ENCODE data around the gene TBC1D22B.
A peak's percentile ranks its signal among the peaks of the same experiment; 100 is the strongest.

Gene TBC1D22B

DNA sequence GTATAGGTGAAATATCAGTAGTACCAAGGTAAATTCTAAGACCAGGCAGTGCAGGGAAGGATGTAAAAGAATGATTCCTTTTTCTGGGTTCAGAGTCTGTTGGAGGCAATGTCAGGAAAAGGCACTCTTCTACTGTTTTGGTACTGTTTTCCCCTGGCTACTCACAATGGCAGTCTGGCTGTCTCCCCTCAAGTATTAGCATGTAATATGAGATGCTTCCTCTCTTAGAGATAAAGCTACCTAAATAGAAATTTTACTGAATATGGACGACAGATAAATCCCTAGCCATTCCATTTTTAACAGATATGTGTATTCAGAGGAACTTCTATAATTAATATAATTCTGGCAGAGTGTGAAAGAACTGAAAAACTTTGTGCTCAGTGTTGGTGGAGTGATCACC is 99.7 kb downstream of the TBC1D22B start:
- DNase-seq (ENCODE audit: low spot score) = no peak

DNA sequence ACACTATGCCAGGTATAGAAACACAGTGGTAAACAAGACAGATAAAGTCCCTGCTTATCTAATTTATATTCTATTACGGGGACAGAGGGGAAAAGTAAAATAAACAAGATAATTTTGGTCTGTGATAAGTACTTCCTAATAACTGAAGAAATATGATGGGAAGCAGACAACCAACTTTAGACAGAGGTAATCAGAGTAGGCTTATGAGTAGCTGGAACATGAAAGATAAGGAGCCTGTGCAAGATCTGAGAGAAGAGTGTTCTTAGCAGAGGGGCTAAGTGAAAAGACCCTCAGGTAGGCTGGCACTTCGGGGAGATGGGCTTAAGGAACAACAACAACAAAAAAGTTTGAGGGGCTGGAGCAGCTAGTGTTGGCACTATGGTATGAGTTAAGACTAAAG is 100.3 kb downstream of the TBC1D22B start:
- DNase-seq (ENCODE audit: low spot score) = no peak

GRCh38 chr6:37359039-37359438 is 101.5 kb downstream of the TBC1D22B start:
- DNase-seq (ENCODE audit: low spot score) = no peak

- no peak for DNase-seq (ENCODE audit: low spot score)
Measured at GRCh38 chr6:37362101-37362828, 104.7 kb downstream of the TBC1D22B start.

- DNase-seq (ENCODE audit: low spot score) = peak; percentile 53
Measured at GRCh38 chr6:37365791-37366190, 108.2 kb downstream of the TBC1D22B start.

DNA sequence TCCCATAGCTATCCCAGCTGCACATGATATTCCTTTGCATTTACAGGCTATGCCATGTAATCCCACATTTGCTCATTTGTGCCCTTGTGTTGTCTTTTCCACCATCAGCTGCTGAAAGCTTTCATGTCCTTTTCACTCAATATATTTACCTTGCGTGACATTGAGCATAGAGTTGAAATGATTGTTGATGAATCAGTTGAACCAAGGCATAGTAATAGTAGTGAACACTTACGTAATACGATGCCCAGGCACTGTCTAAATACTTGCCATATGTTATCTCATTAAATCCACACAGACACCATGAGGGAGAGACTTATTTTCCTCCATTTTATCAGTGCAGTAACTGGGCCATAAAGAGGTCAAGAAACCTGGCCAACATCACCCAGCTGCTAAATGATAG is 109.3 kb downstream of the TBC1D22B start:
- no peak for DNase-seq (ENCODE audit: low spot score)

DNA sequence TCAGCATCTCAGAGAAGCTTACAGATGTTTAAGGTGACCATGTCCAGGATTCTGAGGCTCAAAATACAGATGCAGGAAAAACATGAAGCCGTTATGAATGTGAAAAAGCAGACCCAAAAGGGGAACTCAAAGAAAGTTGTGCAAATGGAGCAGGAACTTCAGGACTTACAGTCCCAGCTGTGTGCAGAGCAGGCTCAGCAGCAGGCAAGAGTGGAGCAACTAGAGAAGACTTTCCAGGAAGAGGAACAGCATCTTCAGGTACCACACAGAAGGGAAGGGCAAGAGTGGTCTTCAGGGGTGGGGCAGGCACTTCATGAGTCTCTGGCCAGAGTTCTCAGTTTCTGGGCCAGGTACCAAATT is 111.4 kb downstream of the TBC1D22B start:
- no peak for DNase-seq (ENCODE audit: low spot score)

- DNase-seq (ENCODE audit: low spot score) = no peak
Measured at GRCh38 chr6:37369321-37370201, 112.0 kb downstream of the TBC1D22B start.

- peak; percentile 41 for DNase-seq (ENCODE audit: low spot score)
Measured at GRCh38 chr6:37371154-37372083, 113.8 kb downstream of the TBC1D22B start.

DNA sequence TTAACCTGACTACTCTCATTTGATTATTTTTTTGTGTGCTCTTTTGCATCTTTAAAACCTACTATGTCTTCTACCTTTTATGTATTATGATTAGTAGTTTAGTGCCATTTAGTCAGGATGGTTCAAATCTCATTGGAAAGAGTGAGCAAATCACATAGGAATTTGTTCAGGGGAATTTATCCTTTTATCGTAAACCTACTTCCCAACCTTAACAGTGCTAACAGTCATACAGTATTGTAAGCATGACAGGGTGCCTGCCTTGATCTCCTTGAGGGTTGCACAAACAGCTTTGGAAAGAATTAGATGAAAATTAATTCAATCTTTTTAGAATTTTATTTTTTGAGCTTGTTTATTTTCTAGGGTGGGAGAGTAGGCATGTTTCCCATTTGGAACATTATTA is 114.5 kb downstream of the TBC1D22B start:
- DNase-seq (ENCODE audit: low spot score) = no peak

DNA sequence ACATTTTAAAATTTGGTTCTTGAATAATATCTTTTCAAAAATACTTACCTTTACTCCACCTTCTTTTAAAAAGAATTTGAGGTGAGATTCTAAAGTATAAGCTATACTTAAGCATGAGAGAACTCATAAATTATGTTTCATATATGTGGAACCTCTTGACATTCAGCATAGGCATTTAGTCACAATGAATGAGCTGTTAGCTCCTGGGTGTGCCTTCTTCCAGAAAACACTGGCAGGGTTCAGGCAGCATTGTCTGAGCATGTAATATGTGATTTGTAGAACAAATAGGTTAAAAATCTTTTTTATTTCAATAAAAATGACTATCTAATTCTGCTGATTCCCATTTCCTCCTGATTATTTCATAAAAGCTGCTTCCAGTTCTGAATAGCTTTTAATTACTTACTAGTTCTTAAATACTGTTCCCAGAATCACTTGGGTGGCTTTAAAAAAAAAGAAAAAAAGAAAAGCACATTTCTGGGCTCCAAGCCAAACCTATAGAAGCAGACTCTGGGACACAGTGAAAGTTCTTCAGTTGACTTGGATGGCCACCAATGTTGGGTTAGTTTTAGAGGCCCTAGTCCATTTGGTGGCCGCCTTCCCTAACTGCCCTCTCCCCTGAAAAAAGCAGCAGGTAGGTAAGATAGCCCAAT is 116.4 kb downstream of the TBC1D22B start:
- no peak for DNase-seq (ENCODE audit: low spot score)

GRCh38 chr6:37375376-37375775 is 117.8 kb downstream of the TBC1D22B start:
- no peak for DNase-seq (ENCODE audit: low spot score)

DNA sequence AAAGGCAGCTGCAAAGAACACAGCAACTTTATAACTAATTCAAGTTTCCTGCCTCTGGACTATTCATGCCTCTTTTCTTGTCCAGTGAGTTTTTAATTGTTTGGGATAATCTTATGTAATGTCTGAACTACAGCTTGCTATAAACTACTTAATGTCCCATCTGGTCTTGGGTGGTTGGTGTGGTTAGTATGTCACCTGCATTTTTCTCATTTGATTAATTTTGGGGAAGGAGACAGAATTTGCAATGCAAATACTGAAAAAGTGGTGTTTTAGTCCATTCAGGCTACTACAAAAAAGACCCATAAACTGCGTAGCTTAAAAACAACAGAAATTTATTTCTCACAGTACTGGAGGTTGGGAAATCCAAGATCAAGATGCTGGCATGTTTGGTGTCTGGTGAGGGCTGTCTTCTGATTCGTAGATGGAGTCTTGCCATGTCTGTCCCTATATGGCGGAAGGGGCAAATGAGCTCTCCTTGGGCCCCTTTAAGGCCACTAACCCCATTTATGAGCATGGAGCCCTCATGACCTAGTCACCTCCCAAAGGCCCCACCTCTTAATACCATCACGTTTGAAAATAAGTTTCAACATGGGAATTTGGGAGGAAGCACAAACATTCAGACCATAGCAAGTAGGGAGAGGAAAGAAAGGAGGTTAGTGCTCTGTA is 118.6 kb downstream of the TBC1D22B start:
- no peak for DNase-seq (ENCODE audit: low spot score)

DNA sequence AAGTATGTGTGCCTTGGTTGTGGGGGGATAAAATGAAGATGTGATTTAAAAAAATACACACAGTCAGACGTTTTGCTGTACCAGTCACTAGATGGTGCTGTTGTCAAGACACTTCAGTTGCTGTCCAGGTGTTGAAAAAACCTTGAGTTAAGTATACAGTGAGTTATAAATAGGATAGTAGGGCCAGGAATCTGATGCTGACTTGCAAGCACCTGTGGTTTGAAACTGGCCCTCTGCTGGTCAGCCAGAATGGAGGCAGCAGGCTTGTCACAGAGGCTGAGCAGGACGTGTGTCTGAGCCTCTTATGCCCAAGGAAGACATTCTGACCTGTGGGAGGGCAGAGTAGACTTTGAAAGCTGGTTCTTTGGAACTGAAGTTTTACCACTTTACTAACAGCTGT is 124.0 kb downstream of the TBC1D22B start:
- DNase-seq (ENCODE audit: low spot score) = peak; percentile 70

Measured in cerebellar cortex (tissue), 1 donor.